Endothelial cell of umbilical vein (primary cell): ENCODE results near the gene SNAPC4. TPM values are rescaled to one million over a fixed set of nuclear protein-coding genes. Genes with fewer than 3 reads are reported as not detected.

Source experiments
- BruUV-seq: library from RNA; stranded (reverse); fragments of 400-500 nt; replicated peaks from 2 replicates; lab custom pipeline; 2021; lab: Mats Ljungman, UMichigan
- CTCF ChIA-PET: fragments of 300-600, 350-600 bp; sonication (Branson Sonifier 250); formaldehyde crosslinking; loops from one replicate; lab custom pipeline; 2021; ENCODE audit warnings: antibody characterized with exemption, inconsistent platforms; lab: Charles Lee
- POLR2A ChIA-PET: fragments of 300-600, 350-600 bp; sonication (Branson Sonifier 250); formaldehyde crosslinking; loops from one replicate; lab custom pipeline; 2021; ENCODE audit warnings: antibody characterized with exemption, inconsistent platforms; lab: Charles Lee
- DNase-seq: peaks from one replicate; pipeline ENCODE4 v3.0.0-alpha.2; 2011; ENCODE audit warnings: low read depth, low spot score
- FAIRE-seq: peaks from 2 replicates; lab custom pipeline; 2011; peaks lifted over from hg19 to GRCh38; lab: Jason Lieb, UNC
- H2AFZ ChIP-seq: 2 replicates; pipeline ENCODE4 v1.6.0; 2012; ENCODE audit warnings: low read depth, low read length, control low read depth, inconsistent platforms
- H3K27ac ChIP-seq: 2 replicates; pipeline ENCODE4 v1.5.1; 2011; ENCODE audit warnings: low read depth, mild to moderate bottlenecking, control low read depth, low read length, moderate library complexity; ENCODE audit not compliant: insufficient read depth
- H3K27me3 ChIP-seq, 2 experiments: 2 replicates each; pipeline versions ENCODE4 v1.6.0 to v1.6.1; 2011; ENCODE audit warnings: low read length in 2 of 2, mixed read lengths in 1 of 2; ENCODE audit not compliant: control insufficient read depth in 2 of 2, insufficient read depth in 2 of 2
- H3K36me3 ChIP-seq, 2 experiments: 2 replicates in 1 of 2; 3 replicates in 1 of 2; pipeline ENCODE4 v1.5.1; 2011; ENCODE audit warnings: low read length in 2 of 2, mild to moderate bottlenecking in 1 of 2, moderate library complexity in 1 of 2; ENCODE audit not compliant: control insufficient read depth in 2 of 2, insufficient read depth in 2 of 2; ENCODE audit errors: extremely low read depth in 1 of 2
- H3K4me1 ChIP-seq: 3 replicates; pipeline ENCODE4 v1.5.1; 2011; ENCODE audit warnings: mild to moderate bottlenecking, low read length; ENCODE audit not compliant: control insufficient read depth, insufficient read depth; ENCODE audit errors: extremely low read depth
- H3K4me2 ChIP-seq: 2 replicates; pipeline ENCODE4 v1.6.1; 2011; ENCODE audit warnings: low read length, control low read depth, mixed read lengths; ENCODE audit not compliant: insufficient read depth
- H3K4me3 ChIP-seq, 3 experiments: fragments of 200-600 bp in 1 of 3; sonication (generic), shearing (Covaris generic) in 1 of 3; replicated peaks in 1 of 3; 2 replicates each; pipeline ENCODE4 v1.5.1; 2011 to 2016; ENCODE audit warnings: control low read depth in 3 of 3, low read length in 3 of 3, mild to moderate bottlenecking in 2 of 3, inconsistent platforms in 1 of 3, low read depth in 1 of 3, moderate library complexity in 1 of 3; ENCODE audit not compliant: insufficient read depth in 1 of 3
- H3K79me2 ChIP-seq: 2 replicates; pipeline ENCODE4 v1.6.0; 2012; ENCODE audit warnings: low read length, inconsistent platforms; ENCODE audit not compliant: control insufficient read depth, insufficient read depth
- H3K9ac ChIP-seq: replicated peaks from 2 replicates; pipeline ENCODE3; 2011; ENCODE audit warnings: low read length, control low read depth; ENCODE audit not compliant: insufficient read depth; ENCODE audit errors: extremely low read depth
- H3K9me1 ChIP-seq: replicated peaks from 3 replicates; pipeline ENCODE4 v1.6.0; 2011; ENCODE audit warnings: mild to moderate bottlenecking, low read length; ENCODE audit not compliant: control insufficient read depth, insufficient read depth; ENCODE audit errors: extremely low read depth
- H3K9me3 ChIP-seq: replicated peaks from 2 replicates; pipeline ENCODE4 v1.5.1; 2012; ENCODE audit warnings: low read length, inconsistent platforms; ENCODE audit not compliant: control insufficient read depth, insufficient read depth
- H4K20me1 ChIP-seq: replicated peaks from 2 replicates; pipeline ENCODE3; 2011; ENCODE audit warnings: mild to moderate bottlenecking, low read length; ENCODE audit not compliant: control insufficient read depth, insufficient read depth; ENCODE audit errors: extremely low read depth
- EZH2 ChIP-seq: IDR thresholded peaks from 2 replicates; pipeline ENCODE4 v1.6.1; 2012; ENCODE audit warnings: borderline replicate concordance, low read depth, mild to moderate bottlenecking, moderate library complexity, low read length, inconsistent platforms; ENCODE audit not compliant: severe bottlenecking
- FOS ChIP-seq: IDR thresholded peaks from 2 replicates; pipeline ENCODE4 v1.6.1; 2011; ENCODE audit warnings: mild to moderate bottlenecking, low read length, moderate library complexity, borderline replicate concordance; ENCODE audit not compliant: insufficient read depth
- GATA2 ChIP-seq: IDR thresholded peaks from 2 replicates; pipeline ENCODE4 v1.7.0; 2011; ENCODE audit warnings: low read depth, mild to moderate bottlenecking, moderate library complexity, mixed read lengths, low read length; ENCODE audit not compliant: insufficient read length, insufficient read depth
- JUN ChIP-seq: IDR thresholded peaks from 2 replicates; pipeline ENCODE4 v1.6.1; 2011; ENCODE audit warnings: borderline replicate concordance, low read depth; ENCODE audit not compliant: insufficient read length, insufficient read depth
- MYC ChIP-seq: IDR thresholded peaks from one replicate; pipeline ENCODE4 v1.6.1; 2011; ENCODE audit warnings: mild to moderate bottlenecking, low read depth, low read length
- POLR2A ChIP-seq: IDR thresholded peaks from 2 replicates; pipeline ENCODE4 v1.6.1; 2012; ENCODE audit warnings: low read depth, mild to moderate bottlenecking, control low read depth, low read length
- POLR2AphosphoS5 ChIP-seq: IDR thresholded peaks from 2 replicates; pipeline ENCODE4 v1.6.1; 2012; ENCODE audit warnings: low read depth, mild to moderate bottlenecking, control low read depth, low read length, moderate library complexity; ENCODE audit not compliant: insufficient read depth
- dilution Hi-C: fragments of 300-500 bp; cut with MboI; formaldehyde crosslinking; loops from one replicate; pipeline ENCODE4 v1.15.0; 2019; ENCODE audit warnings: low sequenced_read_pairs; ENCODE audit not compliant: extremely low pct_ligation_motif_present
- intact Hi-C: fragments of 100-400 bp; cut with micrococcal nuclease; formaldehyde crosslinking; loops from one replicate; pipeline ENCODE4 v1.10.0; 2022
- polyA plus RNA-seq, 4 experiments: library from polyadenylated mRNA; depleted of rRNA in 3 of 4; stranded (reverse) in 3 of 4; unstranded in 1 of 4; fragments of >200 nt; gene quantifications; 2 replicates each; pipeline versions ENCODE4 v1.2.1 to v1.2.3, GENCODE V29; 2011 to 2012; ENCODE audit warnings: missing spikeins in 1 of 4
- total RNA-seq: library from RNA; stranded (reverse); gene quantifications from 2 replicates; pipeline ENCODE4 v1.2.3, GENCODE V29; 2021
- TF ChIP-seq, protein P1 (sequence below), 2 donors: IDR thresholded peaks; 1 replicate in 1 of 2; 2 replicates in 1 of 2; pipeline ENCODE4 v1.5.1; 2011; ENCODE audit warnings: low read length in 2 of 2, mild to moderate bottlenecking in 2 of 2, moderate library complexity in 2 of 2, control low read depth in 1 of 2, inconsistent platforms in 1 of 2, low read depth in 1 of 2; ENCODE audit not compliant: insufficient read depth in 1 of 2; ENCODE audit errors: extremely low read depth in 1 of 2
- TF ChIP-seq, protein P2 (sequence below): IDR thresholded peaks from 2 replicates; pipeline ENCODE4 v1.6.1; 2011; ENCODE audit not compliant: insufficient read depth, insufficient read length

The SNAPC4 gene
- total and polyA plus RNA-seq, 2 donors (not counting 3 experiments of a cell fraction or from before 2014, with no cell fraction given): 6.7 to 17.5 TPM

DNA sequence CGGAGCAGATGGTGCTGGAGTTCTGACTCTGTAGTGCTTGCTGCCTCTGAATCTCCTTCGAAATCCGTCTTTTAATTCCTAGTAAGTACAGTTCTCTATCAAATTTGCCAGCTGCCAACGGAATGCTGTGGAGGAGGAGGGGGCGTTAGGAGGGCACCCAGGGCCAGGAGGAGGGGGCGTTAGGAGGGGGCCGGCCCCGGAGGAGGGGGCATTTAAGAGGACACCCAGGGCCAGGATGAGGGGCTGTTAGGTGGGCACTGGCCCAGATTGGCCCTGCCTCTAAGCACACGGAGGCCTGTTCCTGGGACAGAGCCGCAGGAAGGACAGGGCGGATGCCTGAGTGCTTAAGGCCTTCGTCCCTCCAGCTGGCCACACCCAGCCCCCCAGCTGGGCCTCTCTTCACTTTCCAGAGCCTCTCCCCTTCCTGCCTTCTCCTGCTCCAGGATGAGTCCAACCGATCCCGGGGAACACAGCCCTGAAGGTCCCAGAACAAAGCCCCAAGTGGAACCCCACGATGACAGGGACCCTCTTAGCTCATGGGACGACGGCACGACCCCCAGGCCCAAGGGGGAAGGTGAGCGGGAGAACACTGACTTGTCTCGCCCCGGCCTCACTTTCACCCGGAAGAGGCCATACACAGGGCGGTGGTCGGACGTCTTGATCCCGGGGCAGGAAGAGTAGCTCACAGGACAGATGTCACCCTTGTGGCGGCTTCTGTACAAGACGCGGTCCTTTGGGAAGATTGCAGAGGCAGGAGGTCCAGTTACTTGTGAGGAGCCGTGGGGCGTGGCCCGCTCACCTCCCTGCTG is 29.9 kb upstream of the SNAPC4 start:
- no peak overlapping the region for H3K4me3 ChIP-seq
- POLR2A ChIA-PET: no interaction called here
- intact Hi-C loops (no loop called here), dilution Hi-C loops (no loop called here)
- H4K20me1 ChIP-seq: no peaks in the 10 kb centered on the region
- TF ChIP-seq FOS: no peak
- no peak for TF ChIP-seq JUN
- no peak for TF ChIP-seq GATA2
- TF ChIP-seq, protein P1, sequence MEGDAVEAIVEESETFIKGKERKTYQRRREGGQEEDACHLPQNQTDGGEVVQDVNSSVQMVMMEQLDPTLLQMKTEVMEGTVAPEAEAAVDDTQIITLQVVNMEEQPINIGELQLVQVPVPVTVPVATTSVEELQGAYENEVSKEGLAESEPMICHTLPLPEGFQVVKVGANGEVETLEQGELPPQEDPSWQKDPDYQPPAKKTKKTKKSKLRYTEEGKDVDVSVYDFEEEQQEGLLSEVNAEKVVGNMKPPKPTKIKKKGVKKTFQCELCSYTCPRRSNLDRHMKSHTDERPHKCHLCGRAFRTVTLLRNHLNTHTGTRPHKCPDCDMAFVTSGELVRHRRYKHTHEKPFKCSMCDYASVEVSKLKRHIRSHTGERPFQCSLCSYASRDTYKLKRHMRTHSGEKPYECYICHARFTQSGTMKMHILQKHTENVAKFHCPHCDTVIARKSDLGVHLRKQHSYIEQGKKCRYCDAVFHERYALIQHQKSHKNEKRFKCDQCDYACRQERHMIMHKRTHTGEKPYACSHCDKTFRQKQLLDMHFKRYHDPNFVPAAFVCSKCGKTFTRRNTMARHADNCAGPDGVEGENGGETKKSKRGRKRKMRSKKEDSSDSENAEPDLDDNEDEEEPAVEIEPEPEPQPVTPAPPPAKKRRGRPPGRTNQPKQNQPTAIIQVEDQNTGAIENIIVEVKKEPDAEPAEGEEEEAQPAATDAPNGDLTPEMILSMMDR (IDR thresholded peaks at IDR 0.05; ENCODE audit: extremely low read depth in 1 of 2, insufficient read depth in 1 of 2, low read depth in 1 of 2, low read length in 2 of 2): no peak
- TF ChIP-seq POLR2AphosphoS5: no peak
- no peak for TF ChIP-seq EZH2
- TF ChIP-seq, protein P2, sequence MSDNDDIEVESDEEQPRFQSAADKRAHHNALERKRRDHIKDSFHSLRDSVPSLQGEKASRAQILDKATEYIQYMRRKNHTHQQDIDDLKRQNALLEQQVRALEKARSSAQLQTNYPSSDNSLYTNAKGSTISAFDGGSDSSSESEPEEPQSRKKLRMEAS: no peak
- no peak for TF ChIP-seq MYC
- TF ChIP-seq POLR2A: no peak
- DNase-seq (no peak), FAIRE-seq (no peak)
- H3K4me2 ChIP-seq: no peak overlapping the region
- no peaks in the 10 kb centered on the region for H3K9me1 ChIP-seq
- H3K9me3 ChIP-seq: no peaks in the 10 kb centered on the region
- CTCF ChIA-PET: interaction anchor here (0.8 to 0.9 kb wide), 2 partner anchors 13 to 63 kb away, joined by 3 read pairs; no protein-coding TSS in a partner anchor
- no peak overlapping the region for H3K27ac ChIP-seq
- H3K9ac ChIP-seq: no peak overlapping the region
- no peaks in the 10 kb centered on the region for H3K4me1 ChIP-seq
- H3K36me3 ChIP-seq: peaks cover 4 to 18% of the 10 kb centered on the region in 2 experiments
- H3K79me2 ChIP-seq: peaks cover 3% of the 10 kb centered on the region
- H3K27me3 ChIP-seq: no peaks in the 10 kb centered on the region
- BruUV-seq: no TSS peak
- no peak overlapping the region for H2AFZ ChIP-seq
